GM10266 (cell line): ENCODE results near the gene PSKH1.

ENCODE experiments used
- DNase-seq: peaks from one replicate; pipeline ENCODE4 v3.0.0; 2012; ENCODE audit errors: extremely low spot score
- TF ChIP-seq, protein P1 (sequence below): IDR thresholded peaks from 2 replicates; pipeline ENCODE4 v1.5.1; 2012; ENCODE audit warnings: mild to moderate bottlenecking, low read depth; ENCODE audit not compliant: control insufficient read depth, insufficient read depth; ENCODE audit errors: missing control alignments

Gene PSKH1

DNA sequence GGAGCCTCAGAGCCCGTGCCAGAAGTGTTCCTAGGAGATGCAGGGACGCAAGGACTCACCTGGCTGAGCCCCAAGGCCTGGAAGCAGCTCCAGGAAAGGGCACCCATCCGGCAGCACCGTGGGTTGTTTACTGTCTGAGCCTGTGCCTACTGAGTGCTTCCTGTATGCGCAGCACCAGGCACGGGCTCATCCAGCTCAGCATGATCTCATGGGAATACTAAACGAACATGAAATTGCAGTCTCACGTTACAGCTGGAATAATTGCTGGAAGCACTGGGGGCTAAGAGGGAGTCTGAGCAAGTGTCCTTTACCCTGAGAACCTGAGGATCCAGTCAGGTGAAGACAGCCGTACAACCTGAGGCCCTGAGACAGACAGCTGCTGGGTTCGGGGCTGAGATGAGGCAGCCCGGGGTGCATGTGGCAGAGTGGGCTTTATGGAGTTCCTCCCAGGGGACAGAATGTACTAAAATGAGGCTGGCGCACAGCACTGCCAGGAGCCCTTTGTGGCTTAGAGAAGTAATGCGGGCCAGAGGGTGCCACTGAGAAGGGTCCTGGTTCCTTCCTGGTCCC, 33.2 kb downstream of the PSKH1 start:
- DNase-seq, result no peak
- TF ChIP-seq, protein P1, sequence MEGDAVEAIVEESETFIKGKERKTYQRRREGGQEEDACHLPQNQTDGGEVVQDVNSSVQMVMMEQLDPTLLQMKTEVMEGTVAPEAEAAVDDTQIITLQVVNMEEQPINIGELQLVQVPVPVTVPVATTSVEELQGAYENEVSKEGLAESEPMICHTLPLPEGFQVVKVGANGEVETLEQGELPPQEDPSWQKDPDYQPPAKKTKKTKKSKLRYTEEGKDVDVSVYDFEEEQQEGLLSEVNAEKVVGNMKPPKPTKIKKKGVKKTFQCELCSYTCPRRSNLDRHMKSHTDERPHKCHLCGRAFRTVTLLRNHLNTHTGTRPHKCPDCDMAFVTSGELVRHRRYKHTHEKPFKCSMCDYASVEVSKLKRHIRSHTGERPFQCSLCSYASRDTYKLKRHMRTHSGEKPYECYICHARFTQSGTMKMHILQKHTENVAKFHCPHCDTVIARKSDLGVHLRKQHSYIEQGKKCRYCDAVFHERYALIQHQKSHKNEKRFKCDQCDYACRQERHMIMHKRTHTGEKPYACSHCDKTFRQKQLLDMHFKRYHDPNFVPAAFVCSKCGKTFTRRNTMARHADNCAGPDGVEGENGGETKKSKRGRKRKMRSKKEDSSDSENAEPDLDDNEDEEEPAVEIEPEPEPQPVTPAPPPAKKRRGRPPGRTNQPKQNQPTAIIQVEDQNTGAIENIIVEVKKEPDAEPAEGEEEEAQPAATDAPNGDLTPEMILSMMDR, result no peak

DNA sequence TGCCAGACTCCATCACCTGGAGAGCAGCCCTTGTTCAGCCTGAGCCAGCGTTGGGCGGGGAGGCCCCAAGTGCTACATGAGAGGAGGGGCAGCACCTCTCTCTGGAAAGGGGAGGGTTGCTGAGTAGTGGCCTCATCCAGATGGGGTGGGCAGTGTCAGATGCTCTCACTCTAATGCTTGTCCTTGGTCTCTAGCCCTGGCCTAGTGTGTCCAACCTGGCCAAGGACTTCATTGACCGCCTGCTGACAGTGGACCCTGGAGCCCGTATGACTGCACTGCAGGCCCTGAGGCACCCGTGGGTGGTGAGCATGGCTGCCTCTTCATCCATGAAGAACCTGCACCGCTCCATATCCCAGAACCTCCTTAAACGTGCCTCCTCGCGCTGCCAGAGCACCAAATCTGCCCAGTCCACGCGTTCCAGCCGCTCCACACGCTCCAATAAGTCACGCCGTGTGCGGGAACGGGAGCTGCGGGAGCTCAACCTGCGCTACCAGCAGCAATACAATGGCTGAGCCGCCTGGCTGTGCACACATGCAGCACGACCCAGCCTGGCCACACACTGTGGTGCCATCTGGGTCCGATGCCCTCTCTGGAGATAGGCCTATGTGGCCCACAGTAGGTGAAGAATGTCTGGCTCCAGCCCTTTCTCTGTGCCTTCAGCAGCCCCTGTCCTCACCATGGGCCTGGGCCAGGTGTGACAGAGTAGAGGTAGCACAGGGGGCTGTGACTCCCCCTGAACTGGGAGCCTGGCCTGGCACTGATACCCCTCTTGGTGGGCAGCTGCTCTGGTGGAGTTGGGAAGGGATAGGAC, 34.3 kb downstream of the PSKH1 start:
- DNase-seq, result no peak
- TF ChIP-seq, protein P1, result no peak

DNA sequence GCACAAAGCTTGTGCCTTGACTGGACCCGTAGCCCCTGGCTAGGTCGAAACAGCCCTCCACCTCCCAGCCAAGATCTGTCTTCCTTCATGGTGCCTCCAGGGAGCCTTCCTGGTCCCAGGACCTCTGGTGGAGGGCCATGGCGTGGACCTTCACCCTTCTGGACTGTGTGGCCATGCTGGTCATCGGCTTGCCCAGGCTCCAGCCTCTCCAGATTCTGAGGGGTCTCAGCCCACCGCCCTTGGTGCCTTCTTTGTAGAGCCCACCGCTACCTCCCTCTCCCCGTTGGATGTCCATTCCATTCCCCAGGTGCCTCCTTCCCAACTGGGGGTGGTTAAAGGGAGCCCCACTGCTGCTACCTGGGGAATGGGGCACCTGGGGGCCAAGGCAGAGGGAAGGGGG, 35.1 kb downstream of the PSKH1 start:
- no peak for DNase-seq
- TF ChIP-seq, protein P1, result no peak

DNA sequence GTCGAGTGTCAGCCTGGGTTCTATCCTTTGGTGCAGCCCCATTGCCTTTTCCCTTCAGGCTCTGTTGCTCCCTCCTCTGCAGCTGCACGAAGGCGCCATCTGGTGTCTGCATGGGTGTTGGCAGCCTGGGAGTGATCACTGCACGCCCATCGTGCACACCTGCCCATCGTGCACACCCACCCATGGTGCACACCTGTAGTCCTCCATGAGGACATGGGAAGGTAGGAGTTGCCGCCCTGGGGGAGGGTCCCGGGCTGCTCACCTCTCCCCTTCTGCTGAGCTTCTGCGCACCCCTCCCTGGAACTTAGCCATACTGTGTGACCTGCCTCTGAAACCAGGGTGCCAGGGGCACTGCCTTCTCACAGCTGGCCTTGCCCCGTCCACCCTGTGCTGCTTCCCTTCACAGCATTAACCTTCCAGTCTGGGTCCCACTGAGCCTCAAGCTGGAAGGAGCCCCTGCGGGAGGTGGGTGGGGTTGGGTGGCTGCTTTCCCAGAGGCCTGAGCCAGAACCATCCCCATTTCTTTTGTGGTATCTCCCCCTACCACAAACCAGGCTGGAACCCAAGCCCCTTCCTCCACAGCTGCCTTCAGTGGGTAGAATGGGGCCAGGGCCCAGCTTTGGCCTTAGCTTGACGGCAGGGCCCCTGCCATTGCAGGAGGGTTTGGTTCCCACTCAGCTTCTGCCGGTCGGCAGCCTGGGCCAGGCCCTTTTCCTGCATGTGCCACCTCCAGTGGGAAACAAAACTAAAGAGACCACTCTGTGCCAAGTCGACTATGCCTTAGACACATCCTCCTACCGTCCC, 35.7 kb downstream of the PSKH1 start:
- TF ChIP-seq, protein P1, result peak; percentile 97
- peak; percentile 81 for DNase-seq

DNA sequence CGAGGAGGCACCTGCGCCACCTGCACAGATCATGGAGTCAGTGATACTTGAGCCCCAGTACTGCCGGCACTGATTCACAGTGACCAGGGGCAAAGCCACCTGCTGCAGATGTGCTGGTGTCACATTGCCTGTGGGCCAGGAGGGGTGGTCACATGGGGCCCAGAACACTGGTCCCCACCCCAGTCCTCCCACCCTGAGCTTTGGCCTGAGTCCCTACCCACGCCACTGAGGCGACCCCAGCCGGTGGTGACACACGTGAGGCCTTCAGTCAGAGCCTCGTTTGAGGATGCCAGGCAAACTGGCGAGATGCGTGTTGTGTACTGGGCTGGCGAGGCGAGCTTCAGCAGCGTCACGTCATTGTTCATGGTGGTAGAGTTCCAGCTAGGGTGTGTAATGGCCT, 37.1 kb downstream of the PSKH1 start:
- TF ChIP-seq, protein P1, result no peak
- no peak for DNase-seq

DNA sequence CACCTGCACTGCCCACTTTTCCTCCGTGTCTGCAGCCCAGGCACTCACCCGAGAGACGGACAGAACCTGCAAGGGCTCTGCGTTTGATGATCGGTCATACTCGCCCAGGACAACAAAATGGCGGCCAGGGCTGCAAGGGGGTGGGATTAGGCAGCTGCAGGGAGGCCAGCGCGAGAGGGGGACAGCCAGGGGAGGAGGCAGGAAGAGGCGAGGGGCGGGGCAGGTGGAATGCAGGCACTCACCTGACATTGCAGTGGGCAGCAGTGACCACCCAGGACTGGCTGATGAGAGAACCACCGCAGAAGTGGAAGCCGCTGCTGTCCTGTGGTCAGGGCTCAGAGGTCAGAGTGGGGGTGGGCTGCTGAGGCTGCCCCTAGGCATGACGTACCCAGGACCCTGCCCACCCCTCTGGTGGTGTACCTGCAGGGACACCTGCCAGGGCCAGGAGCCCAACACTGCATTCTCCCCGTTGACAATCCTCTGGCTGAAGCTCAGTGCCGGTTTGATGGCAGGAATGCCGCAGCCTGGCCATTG, 37.7 kb downstream of the PSKH1 start:
- TF ChIP-seq, protein P1, result no peak
- DNase-seq, result no peak
